Keratinocyte (primary cell): ENCODE results near the gene MED14. TPM values are rescaled to one million over a fixed set of nuclear protein-coding genes. Genes with fewer than 3 reads are reported as not detected.

Source experiments
- DNase-seq: peaks from one replicate; pipeline ENCODE4 v3.0.0-alpha.2; 2011; ENCODE audit warnings: low read depth, missing footprints, low spot score
- FAIRE-seq: peaks from 2 replicates; lab custom pipeline; 2011; peaks lifted over from hg19 to GRCh38; lab: Jason Lieb, UNC
- H2AFZ ChIP-seq: 2 replicates; pipeline ENCODE4 v1.6.0; 2012; ENCODE audit warnings: low read length, control low read depth, inconsistent platforms; ENCODE audit not compliant: control insufficient read depth
- H3K27ac ChIP-seq: 2 replicates; pipeline ENCODE4 v1.5.1; 2011; ENCODE audit warnings: low read length; ENCODE audit not compliant: control insufficient read depth, insufficient read depth
- H3K27me3 ChIP-seq: 3 replicates; pipeline ENCODE4 v1.6.0; 2011; ENCODE audit warnings: low read length; ENCODE audit not compliant: control insufficient read depth, insufficient read depth; ENCODE audit errors: extremely low read depth
- H3K36me3 ChIP-seq, 2 experiments: 2 replicates in 1 of 2; 3 replicates in 1 of 2; pipeline ENCODE4 v1.5.1; 2011; ENCODE audit warnings: low read length in 2 of 2, mild to moderate bottlenecking in 1 of 2; ENCODE audit not compliant: control insufficient read depth in 2 of 2, insufficient read depth in 2 of 2; ENCODE audit errors: extremely low read depth in 1 of 2
- H3K4me1 ChIP-seq: 3 replicates; pipeline ENCODE4 v1.5.1; 2011; ENCODE audit warnings: low read length; ENCODE audit not compliant: control insufficient read depth, insufficient read depth; ENCODE audit errors: extremely low read depth
- H3K4me2 ChIP-seq: 3 replicates; pipeline ENCODE4 v1.6.0; 2011; ENCODE audit warnings: low read depth, low read length; ENCODE audit not compliant: control insufficient read depth, insufficient read depth; ENCODE audit errors: extremely low read depth
- H3K4me3 ChIP-seq, 3 experiments: fragments of 200-600 bp in 1 of 3; sonication (generic) in 1 of 3; 2 replicates in 2 of 3; 3 replicates in 1 of 3; pipeline ENCODE4 v1.5.1; 2011 to 2016; ENCODE audit warnings: low read length in 3 of 3, mild to moderate bottlenecking in 3 of 3, control low read depth in 2 of 3, inconsistent platforms in 1 of 3, low read depth in 1 of 3, mixed read lengths in 1 of 3, mixed run types in 1 of 3, moderate library complexity in 1 of 3; ENCODE audit not compliant: control insufficient read depth in 2 of 3, insufficient read depth in 2 of 3; ENCODE audit errors: extremely low read depth in 1 of 3
- H3K79me2 ChIP-seq: 2 replicates; pipeline ENCODE4 v1.6.0; 2012; ENCODE audit warnings: low read length; ENCODE audit not compliant: control insufficient read depth, insufficient read depth
- H3K9ac ChIP-seq: 3 replicates; pipeline ENCODE4 v1.6.0; 2011; ENCODE audit warnings: low read length; ENCODE audit not compliant: control insufficient read depth, insufficient read depth; ENCODE audit errors: extremely low read depth
- H3K9me1 ChIP-seq: 3 replicates; pipeline ENCODE4 v1.6.0; 2011; ENCODE audit warnings: low read length; ENCODE audit not compliant: control insufficient read depth, insufficient read depth; ENCODE audit errors: extremely low read depth
- H3K9me3 ChIP-seq: 2 replicates; pipeline ENCODE4 v1.5.1; 2012; ENCODE audit warnings: low read depth, low read length; ENCODE audit not compliant: control insufficient read depth
- H4K20me1 ChIP-seq: 3 replicates; pipeline ENCODE4 v1.6.0; 2011; ENCODE audit warnings: low read length; ENCODE audit not compliant: control insufficient read depth, insufficient read depth; ENCODE audit errors: extremely low read depth
- EZH2 ChIP-seq: IDR thresholded peaks from one replicate; pipeline ENCODE4 v1.6.1; 2012; ENCODE audit warnings: inconsistent platforms, mild to moderate bottlenecking, low read length, moderate library complexity
- dilution Hi-C: fragments of 300-500 bp; cut with MboI; formaldehyde crosslinking; loops from one replicate; pipeline ENCODE4 v1.7.0; 2020; ENCODE audit warnings: low sequenced_read_pairs; ENCODE audit not compliant: extremely low pct_ligation_motif_present
- polyA plus RNA-seq, 5 experiments: library from polyadenylated mRNA; depleted of rRNA in 3 of 5; stranded (reverse) in 3 of 5; stranded (forward) in 1 of 5; unstranded in 1 of 5; fragments of >200 nt; gene quantifications; 1 replicate in 1 of 5; 2 replicates in 3 of 5; 3 replicates in 1 of 5; pipeline versions ENCODE4 v1.2.1 to v1.2.3, GENCODE V29; 2011 to 2012; ENCODE audit warnings: missing spikeins in 2 of 5, low read depth in 1 of 5, low replicate concordance in 1 of 5
- TF ChIP-seq, protein P1 (sequence below), 3 experiments: IDR thresholded peaks in 1 of 3; conservative IDR thresholded peaks in 1 of 3; optimal IDR thresholded peaks in 1 of 3; 2 replicates in 2 of 3; 3 replicates in 1 of 3; pipeline versions ENCODE3 to v1.5.1; 2011; ENCODE audit warnings: low read length in 3 of 3, mild to moderate bottlenecking in 3 of 3, moderate library complexity in 2 of 3, control low read depth in 1 of 3, inconsistent platforms in 1 of 3; ENCODE audit not compliant: insufficient read depth in 2 of 3; ENCODE audit errors: extremely low read depth in 1 of 3

Gene MED14
- polyA plus RNA-seq, 1 donor (not counting 4 experiments of a cell fraction or from before 2014, with no cell fraction given): 25.9 TPM

DNA sequence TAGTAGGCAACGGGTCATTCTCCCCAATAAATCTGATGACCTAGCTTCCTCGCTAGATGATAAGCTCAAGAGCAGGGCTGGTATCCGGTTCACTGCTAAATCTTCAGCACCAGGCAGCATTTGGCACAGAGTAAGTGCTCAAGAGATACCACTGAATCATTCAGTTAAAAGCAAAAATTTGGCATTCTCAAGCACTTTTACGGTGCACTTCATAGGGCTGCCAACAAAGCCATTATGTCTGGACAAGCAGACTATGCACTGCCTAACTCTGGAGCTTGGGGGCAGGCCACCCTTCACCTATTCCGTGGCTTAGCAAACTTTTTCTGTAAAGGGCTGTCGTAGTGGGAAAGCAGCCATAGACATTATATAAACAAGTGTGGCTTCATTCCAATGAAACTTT, 64.2 kb downstream of the MED14 start:
- H3K9ac ChIP-seq: no peak overlapping the region
- no peaks in the 10 kb centered on the region for H3K9me1 ChIP-seq
- H3K4me3 ChIP-seq: no peak overlapping the region
- no peaks in the 10 kb centered on the region for H3K79me2 ChIP-seq
- H4K20me1 ChIP-seq: no peaks in the 10 kb centered on the region
- DNase-seq: no peak
- H3K4me1 ChIP-seq: no peaks in the 10 kb centered on the region
- H3K36me3 ChIP-seq: peaks cover 13 to 14% of the 10 kb centered on the region in 2 experiments
- no peak overlapping the region for H3K27ac ChIP-seq
- H3K4me2 ChIP-seq: no peak overlapping the region
- FAIRE-seq: no peak
- TF ChIP-seq, protein P1, sequence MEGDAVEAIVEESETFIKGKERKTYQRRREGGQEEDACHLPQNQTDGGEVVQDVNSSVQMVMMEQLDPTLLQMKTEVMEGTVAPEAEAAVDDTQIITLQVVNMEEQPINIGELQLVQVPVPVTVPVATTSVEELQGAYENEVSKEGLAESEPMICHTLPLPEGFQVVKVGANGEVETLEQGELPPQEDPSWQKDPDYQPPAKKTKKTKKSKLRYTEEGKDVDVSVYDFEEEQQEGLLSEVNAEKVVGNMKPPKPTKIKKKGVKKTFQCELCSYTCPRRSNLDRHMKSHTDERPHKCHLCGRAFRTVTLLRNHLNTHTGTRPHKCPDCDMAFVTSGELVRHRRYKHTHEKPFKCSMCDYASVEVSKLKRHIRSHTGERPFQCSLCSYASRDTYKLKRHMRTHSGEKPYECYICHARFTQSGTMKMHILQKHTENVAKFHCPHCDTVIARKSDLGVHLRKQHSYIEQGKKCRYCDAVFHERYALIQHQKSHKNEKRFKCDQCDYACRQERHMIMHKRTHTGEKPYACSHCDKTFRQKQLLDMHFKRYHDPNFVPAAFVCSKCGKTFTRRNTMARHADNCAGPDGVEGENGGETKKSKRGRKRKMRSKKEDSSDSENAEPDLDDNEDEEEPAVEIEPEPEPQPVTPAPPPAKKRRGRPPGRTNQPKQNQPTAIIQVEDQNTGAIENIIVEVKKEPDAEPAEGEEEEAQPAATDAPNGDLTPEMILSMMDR (optimal IDR thresholded peaks at IDR 0.05 in 1 of 3, IDR thresholded peaks at IDR 0.05 in 1 of 3, conservative IDR thresholded peaks at IDR 0.05 in 1 of 3; ENCODE audit: extremely low read depth in 1 of 3, insufficient read depth in 2 of 3, low read length in 3 of 3): no peak
- no peaks in the 10 kb centered on the region for H3K9me3 ChIP-seq
- no peaks in the 10 kb centered on the region for H3K27me3 ChIP-seq
- no peak overlapping the region for H2AFZ ChIP-seq
- dilution Hi-C loops: no loop called here

DNA sequence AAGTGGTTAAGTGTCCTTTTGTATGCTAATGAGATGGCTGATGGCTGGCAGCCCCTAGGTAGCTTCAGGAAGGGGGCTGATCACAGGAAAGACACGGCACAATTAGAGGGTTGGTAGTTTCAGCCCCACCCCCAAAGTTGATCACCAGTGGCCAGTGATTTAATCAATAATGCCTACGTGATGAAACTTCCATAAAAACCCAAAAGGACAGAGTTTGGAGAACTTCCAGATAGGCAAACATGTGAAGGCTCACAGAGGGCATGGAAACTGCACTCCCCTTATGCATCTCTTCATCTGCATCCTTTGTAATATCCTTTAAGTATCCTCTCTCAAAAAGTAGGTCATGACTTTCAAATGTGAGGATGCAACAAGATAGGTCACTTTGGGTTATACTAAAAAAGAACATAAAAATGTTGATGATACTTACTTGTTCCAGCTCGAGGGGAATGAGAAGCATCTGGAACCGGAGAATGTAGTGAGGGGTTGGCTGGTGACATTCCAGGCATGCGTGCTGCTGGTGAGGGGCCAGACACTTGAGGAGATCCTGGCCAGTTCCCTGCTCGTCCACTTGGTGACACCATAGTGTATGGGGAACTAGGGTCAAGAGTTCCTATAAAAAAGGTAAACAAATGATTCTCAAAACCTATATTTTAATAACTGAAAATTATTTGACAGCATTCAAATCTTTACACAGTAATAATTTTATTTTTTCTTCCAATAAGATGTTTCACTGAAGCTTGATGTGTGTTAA, 71.3 kb downstream of the MED14 start:
- Histone ChIP-seq H3K27ac (no peak overlapping the region), H3K4me1 (no peaks in the 10 kb centered on the region), H3K36me3 (peaks cover 8 to 9% of the 10 kb centered on the region in 2 experiments), H3K9me3 (no peaks in the 10 kb centered on the region), H3K9ac (no peak overlapping the region), H4K20me1 (no peaks in the 10 kb centered on the region), H3K4me3 (no peak overlapping the region), H2AFZ (no peak overlapping the region), H3K9me1 (no peaks in the 10 kb centered on the region), H3K79me2 (no peaks in the 10 kb centered on the region), H3K4me2 (no peak overlapping the region), H3K27me3 (no peaks in the 10 kb centered on the region)
- no peak for DNase-seq
- TF ChIP-seq, protein P1 (optimal IDR thresholded peaks at IDR 0.05 in 1 of 3, IDR thresholded peaks at IDR 0.05 in 1 of 3, conservative IDR thresholded peaks at IDR 0.05 in 1 of 3; ENCODE audit: extremely low read depth in 1 of 3, insufficient read depth in 2 of 3, low read length in 3 of 3): peak in 1 of 3 experiments; percentile 20
- no peak for TF ChIP-seq EZH2
- FAIRE-seq: no peak
- dilution Hi-C loops: no loop called here
